ENCODE measurements around the gene CALN1.

- TF ChIP-seq CTCF (IDR thresholded peaks at IDR 0.05; ENCODE audit: low read length) (no peak), EZH2phosphoT487 (IDR thresholded peaks at IDR 0.05; ENCODE audit: low read length) (no peak), EZH2 (optimal IDR thresholded peaks at IDR 0.05; ENCODE audit: low read depth, low read length) (no peak)
Measured at GRCh38 chr7:72309476-72309875, 102.7 kb downstream of the CALN1 start.
